NCI-H1436 treated with DMSO at 0.1 percent for 48 hours (cell line): ENCODE results near the gene KRT74.

Experiments used
- DNase-seq: peaks from one replicate; lab custom pipeline; 2025; lab: John Stamatoyannopoulos, UW

The KRT74 gene

DNA sequence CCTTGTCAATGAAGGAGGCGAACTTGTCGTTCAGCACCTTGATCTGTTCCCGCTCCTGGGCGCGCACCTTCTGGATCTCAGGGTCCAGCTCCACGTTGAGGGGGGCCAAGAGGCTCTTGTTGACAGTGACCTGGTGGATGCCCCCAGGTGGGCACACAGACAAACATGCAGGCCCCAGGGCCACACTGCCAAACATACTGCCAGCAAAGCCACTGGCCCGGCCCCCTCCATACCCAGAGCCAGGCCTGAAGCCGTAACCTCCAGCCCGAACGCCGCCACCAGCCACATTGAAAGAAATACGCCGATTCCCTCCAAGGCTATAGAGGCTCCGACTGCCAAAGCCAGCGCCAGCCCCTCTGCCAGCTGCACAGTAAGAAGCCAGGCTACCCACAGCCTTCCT is 337 bp downstream of the KRT74 start:
- no peak for DNase-seq

DNA sequence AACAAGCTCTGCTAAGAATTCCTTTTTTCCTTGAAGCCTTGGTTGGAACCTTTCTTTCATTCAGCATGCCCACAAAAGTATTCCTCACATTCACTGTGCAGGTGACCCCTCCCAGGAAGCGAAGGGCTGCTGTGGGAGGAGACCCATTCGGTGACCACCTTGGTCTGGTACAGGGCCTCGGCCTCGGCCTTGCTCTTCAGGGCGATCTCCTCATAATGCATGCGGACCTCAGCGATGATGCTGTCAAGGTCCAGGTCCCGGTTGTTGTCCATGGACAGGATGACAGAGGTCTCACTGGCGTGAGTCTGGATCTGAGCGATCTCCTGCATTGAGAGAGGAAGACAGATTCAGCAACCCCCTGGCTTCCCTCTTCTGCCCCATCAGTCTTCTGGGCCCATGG is 3.1 kb downstream of the KRT74 start:
- no peak for DNase-seq

DNA sequence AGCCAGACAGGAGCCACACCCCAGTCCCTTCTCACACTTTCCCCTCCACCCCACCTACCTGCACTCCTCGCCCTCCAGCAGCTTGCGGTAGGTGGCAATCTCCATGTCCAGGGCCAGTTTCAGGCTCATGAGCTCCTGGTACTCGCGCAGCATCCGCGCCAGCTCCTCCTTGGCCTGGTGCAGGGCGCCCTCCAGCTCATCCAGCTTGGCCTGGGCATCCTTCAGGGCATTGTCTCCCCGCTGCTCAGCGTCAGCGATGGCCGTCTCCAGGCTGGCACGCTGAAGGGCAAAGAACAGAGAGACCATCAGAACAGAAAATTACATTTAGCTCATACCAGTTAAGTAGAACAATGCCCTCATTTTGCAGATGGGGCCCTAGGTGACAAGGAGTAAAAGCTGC is 5.5 kb downstream of the KRT74 start:
- DNase-seq, result no peak

DNA sequence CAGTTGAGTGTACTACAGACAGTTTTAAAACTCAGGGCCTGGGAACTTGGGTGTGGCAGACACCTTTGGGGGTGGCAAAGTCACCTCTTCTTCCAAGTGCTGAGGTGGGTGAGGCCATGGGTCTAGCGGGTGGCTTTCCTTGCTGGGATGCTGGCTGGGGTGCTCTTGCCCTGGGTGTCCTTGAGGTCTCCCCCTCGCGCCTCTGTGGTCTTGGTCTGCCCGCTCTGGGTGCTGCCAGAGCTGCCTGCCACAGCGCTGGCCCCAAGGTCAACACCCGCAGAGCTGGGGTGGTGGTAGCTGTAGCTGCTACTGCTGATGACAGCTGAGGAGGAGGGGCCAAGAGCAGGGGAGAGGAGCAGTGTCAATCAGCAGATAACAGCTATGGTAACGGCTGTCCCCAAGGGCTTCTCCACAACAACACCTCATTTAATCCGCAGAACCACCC is 6.8 kb downstream of the KRT74 start:
- DNase-seq, result no peak

DNA sequence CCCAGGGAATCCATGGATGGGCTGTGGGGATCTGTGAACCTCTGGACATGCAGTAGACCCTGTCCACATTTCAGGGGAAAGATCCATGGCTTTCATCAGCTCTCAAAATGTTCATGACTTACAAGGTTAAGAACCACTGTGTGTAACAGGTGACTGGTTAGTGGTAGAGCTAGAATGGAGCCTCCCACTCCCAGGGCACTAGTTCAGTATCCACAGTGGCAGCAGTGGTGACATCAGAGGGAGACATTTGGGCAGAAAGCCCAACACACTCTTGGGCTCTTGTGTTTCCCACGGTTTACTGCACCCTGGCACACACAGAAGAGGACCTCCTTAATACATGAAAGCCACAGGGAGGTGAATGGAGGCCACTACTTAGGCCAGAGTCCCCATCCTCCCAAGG is 9.1 kb downstream of the KRT74 start:
- DNase-seq, result no peak

DNA sequence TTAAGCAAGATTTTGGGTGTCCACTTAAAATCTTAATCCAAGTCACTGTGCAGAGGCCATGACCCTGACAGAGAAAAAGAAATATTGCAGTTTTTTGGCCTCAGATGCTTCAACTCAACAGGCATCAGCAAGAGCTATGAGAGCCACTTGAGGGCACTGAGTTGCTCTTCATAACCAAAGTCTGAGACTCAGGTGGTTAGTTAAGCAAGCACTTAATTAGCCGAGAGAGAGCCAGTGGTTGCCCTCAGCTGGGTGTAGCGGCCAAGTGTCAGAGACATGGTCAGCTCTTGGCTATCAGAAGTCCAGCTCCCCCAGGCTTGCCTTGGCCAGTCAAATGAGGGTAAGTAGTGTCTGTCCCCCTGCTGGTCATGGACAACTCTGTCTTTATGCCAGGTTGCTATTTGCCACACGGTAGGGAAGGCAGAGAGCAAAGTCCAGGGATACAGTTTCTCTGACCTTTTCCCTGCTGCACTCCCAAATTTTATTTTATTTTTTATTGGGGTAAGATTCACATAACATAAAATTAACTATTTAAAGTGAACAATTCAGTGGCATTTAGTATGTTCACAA is 11.7 kb downstream of the KRT74 start:
- DNase-seq, result no peak

DNA sequence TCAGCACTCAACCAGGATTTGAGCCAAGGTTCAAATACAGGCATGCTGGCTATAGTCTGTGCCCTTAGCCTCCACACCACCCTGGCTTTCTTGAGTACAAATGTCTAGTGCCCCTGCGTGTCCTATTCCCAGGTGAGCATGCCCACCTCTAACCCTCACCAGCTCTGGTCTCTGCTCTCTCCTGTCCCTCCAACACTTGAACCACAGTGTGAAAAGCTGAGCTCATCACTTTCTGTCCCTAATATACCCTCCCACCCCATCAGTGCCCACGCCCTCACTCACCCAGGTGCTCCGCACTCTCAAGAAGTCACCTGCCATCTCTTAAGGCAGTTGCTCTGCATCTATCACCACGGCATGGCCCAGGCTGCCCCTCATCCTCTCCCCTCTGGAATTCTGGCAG is 13.7 kb downstream of the KRT74 start:
- DNase-seq, result no peak

DNA sequence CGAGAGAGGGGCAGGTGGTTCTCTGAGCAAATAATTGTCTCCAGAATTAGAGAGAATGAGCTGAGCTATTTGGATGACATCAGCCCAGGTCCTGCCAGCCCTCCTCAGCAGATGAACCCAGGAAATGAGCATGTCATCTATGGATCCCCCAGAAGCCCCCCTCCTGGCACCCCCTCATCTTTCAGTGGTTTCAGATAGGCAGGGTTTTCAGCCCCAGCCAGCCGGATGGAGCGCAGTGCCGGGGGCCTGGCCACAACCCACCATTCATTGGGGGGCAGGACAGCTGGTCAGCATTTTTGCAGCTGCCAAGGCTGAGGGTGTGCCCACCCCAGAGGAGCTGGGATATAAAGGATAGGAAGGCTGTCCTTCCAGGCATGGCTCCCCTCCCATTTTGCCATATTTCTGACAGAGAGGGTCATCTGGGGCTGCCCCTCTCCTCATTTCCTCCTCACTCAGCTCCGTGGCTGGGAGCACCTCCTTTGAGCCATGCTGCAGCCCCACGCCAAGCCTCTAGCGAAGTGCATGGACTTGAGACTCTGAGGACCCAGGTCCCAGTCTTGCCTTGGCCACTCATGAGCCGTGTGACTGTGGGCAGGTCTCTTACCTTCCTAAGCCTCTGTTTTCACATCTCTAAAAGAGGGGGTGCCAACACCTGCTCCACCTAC is 14.7 kb downstream of the KRT74 start:
- no peak for DNase-seq

DNA sequence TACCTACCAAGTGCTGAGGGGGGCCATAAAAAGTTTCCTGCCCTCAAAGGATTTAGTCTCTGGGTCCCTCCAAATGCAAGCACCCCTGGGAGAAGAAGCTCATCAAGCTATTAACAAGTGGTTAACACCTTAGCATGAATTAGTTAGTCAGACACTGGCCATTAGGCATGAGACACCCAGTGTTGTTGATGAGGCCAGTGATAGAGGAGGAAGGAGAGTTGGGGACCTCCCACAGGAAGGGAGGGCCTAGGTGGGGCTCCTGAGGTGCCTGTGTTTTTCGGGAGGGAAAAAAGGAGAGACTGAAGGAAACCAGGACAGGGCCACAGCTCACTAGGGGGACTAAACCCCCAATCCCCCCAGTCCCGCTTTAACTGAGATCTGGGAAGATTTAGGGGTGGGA is 16.2 kb downstream of the KRT74 start:
- no peak for DNase-seq

DNA sequence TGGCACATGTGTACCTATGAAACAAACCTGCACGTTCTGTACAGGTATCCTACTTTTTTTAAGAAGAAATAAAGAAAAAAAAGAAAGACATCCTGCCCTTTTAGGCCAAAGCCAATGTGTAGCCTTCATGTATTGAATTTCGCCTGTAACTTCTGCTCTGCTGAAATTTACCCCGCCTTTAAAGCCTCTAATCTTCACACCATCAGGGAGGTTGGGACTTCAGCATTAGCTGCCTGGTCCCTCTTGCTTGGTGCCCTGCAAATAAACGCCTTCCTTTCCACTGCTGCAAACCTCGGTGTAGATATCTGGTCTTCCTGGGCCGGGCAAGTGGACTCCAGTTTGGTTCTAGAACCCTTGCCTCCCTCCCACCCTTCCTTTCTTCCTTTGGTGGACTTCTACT is 18.1 kb downstream of the KRT74 start:
- DNase-seq, result no peak

DNA sequence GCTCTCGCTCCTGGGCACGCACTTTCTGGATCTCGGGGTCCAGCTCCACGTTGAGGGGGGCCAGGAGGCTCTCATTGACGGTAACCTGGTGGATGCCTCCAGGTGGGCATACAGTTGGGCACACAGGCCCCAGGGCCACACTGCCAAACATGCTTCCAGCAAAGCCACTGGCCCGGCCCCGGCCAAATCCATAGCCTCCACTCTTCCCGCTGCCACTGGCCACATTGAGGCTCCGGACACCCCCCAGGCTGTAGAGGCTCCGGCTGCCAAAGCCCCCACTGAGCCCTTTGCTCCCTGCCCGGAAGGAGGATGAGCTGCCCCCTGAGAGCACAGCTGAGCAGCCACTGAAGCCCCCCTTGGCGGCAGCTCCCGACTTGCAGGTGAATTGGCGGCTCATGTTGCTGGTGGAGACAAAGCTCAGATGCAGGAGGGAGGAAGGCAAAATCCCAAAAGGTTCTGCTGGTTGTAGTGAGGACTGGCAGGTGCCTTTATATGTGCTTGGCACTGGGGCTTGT is 20.9 kb downstream of the KRT74 start, which contains the start of gene KRT71:
Gene KRT71 (minus strand): TSS at position 465 of the 515 bp plus-strand sequence. CDS start 68 bp downstream, at position 397.
- no peak for DNase-seq

DNA sequence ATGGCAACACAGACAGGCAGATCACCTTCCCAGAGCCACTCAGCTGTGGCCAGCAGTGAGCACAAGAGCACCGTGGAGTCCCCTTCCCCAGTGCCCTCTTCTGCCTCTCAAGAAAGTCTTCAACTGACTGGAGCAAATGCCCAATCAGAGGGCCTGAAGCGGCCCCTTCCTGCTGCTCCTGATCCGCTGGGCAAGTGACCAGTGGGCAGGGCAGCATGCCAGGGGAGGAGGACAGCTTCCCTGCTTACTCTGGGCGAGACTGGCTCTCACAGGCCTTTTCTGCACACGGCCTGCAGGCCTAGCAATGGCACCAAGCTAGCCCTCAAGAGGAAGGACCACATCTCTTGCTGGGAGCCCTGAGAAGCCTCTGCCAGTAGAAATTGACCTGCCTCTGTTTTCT is 21.6 kb downstream of the KRT74 start:
- DNase-seq, result no peak

DNA sequence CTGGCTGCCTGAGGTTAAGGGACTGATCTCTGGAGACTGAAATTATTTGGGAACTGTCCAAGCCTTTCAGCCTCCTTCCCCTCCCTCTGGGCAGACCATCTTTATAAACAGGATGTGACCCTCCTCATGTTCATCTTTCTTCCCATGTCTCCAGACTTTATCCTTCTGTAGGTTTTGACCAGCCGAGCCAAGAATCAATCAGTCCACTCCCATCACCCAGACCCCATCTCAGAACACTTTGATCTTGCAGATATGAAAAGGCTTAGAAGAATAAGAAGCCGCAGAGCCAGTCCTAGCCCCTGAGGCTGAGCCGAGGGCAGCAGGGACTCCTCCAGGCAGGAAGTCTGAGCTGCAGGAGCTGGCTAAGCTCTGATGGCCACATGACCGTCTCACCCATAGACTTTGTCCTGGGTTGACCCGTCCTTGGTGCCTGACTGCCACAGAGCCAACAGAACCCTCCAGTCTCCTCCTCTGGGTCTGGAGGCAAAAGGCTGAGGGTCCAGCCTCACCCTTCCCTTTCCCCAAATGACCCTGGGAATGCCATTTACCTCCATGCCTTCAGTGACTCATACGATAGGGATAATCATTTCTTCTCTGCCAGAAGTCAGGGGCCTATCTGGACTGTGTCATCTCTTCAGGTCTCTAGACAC is 22.3 kb downstream of the KRT74 start:
- no peak for DNase-seq

DNA sequence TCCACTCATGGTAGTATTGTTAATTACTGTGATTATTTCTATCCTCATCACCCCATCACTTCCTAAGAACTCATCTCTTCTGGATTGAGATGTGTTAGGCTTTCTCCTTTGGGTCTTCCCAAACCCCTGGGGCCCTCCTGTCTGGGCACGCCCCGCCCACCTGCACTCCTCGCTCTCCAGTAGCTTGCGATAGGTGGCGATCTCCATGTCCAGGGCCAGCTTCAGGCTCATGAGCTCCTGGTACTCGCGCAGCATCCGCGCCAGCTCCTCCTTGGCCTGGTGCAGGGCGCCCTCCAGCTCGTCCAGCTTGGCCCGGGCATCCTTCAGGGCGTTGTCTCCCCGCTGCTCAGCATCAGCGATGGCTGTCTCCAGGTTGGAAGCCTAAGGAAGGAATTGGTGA is 27.5 kb downstream of the KRT74 start:
- no peak for DNase-seq

DNA sequence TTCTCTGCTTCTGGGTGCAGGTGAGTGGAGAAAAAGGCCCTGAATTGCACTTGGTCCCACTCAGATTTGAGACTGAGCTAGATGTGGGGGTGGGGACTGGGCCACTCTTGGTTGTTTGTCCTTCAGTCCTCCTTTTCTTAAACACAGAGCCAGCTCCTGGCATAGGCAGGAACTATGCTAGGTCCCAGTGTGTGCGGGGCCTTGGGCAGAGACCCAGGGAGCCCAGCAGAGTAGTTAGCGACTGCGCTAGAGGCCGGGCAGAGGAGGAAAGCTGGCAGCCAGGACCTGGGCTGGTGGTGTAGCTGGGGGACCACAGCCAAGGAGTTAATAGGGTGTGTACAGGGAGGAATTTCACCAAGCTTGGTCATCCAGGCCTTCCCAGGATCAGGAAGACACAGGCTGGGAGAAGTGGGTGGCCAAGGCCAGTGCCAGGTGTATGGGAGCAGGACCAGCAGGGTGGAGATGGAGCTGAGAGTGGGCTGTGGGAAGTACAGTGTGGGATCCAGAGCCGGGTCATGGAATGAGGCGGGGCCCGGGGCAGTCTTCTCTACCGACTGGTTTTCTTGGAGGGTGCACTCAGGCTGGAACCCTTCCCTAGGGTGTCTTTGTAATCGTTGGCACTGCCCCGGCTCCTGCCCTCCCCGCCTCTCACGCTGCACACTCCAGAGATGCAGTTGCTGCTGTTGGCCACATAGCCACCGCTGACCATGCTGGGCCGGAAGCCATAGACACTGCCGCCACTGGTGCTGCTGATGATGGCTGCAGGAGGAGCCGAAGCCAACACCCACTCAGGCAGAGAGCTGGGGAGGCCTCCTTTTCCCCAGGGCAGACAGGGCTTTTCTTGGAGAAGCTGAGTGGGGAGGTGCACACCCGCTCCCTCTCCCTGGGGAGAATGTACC is 29.4 kb downstream of the KRT74 start:
- no peak for DNase-seq

DNA sequence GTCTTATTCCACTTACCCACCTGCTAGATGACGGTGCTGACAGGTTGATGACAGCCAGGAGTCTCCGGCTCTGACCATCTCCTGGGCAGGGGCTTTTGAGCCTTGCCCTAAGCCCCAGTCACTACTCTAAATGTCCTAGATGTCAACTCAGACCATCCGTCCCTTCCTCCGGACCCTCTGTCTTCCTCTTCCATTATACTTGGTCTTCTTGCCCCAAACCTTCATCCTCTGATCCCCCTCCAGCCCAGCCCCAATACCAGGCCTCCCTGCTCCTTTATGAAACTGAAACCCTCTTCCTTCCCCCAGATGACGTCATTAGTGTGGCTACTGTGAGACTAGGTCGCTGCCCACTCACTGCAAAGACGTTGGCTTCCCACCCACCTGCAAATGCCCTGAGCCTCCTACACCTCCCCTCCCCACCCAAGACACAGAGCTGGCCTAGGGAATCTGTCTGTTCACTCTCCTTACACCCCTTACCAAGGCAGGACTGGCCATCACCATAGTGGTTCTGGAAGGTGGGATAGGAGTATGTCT is 30.8 kb downstream of the KRT74 start:
- DNase-seq, result no peak

DNA sequence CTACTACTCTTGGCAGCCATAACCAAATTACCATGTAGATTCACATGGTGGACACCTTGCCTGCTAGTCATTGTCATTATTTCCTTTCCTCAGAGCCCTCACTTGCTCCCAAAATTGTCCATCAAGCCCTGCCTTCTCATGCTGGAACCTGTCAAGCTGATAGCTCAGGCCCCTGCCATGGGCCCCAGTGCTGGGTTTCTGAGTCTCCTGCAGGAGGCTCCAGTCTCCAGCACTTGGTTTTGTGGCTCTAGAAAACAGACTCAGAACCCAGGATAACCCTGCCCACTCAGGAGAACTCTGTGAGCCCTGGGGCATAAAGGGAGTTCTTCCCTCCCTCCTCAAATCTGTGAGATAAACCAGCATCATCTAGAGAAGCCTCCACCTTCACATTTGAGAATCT is 31.5 kb downstream of the KRT74 start:
- DNase-seq, result no peak

DNA sequence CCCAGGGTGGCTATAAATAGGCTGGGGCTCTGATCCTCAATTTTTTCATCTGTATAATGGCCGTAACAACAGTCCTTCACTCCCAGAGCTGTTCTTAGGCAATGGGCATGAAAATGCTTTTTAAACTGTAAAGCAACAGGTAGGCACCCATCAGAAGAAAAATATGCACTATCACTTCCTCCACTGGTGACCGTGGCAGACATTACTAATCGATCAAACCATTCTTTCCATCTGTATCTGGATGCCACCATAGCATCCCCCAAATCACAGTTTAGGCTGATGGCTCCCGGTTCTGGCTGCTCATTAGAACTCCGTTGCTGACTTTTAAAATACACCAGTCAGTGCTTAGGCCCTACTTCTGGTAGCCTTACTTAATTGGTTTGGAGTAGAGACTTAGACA is 31.9 kb downstream of the KRT74 start:
- DNase-seq, result no peak

DNA sequence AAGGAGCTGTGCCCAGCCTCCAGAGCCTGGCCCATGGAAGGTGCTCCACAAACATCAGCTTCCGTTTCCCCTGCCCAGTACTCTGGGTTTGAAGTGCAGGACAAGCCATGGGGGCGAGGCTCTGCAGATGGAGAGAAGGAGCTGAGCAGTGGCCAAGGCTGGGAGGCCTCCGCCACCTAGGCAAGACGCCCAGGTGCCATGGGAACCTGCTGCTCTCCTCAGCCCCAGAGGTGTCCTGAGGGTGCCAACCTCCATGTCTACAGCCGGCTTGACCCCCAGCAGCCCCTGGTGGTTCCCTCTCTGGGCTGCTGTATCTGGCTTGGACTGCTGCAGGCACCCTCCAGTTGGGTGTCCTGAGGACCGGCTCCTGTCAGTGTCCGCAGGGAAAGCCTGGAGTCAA is 33.1 kb downstream of the KRT74 start:
- no peak for DNase-seq

DNA sequence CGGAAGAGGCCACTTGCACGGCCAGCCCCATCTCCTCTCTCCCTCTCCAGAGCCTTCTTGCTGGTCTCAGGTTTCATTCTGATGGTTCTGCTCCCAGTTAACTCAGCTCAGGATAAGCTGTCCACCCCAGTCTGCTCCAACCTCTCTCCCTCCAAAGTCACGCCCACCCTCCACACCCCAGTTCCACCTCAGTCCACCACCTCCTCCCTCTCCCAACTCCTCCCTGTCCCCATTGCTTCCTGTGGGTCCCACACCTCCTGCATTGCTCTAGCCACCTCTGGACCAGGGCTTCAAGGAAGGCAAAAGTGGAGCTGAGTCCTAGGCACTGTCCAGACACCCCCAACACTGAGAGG is 33.8 kb downstream of the KRT74 start:
- no peak for DNase-seq

DNA sequence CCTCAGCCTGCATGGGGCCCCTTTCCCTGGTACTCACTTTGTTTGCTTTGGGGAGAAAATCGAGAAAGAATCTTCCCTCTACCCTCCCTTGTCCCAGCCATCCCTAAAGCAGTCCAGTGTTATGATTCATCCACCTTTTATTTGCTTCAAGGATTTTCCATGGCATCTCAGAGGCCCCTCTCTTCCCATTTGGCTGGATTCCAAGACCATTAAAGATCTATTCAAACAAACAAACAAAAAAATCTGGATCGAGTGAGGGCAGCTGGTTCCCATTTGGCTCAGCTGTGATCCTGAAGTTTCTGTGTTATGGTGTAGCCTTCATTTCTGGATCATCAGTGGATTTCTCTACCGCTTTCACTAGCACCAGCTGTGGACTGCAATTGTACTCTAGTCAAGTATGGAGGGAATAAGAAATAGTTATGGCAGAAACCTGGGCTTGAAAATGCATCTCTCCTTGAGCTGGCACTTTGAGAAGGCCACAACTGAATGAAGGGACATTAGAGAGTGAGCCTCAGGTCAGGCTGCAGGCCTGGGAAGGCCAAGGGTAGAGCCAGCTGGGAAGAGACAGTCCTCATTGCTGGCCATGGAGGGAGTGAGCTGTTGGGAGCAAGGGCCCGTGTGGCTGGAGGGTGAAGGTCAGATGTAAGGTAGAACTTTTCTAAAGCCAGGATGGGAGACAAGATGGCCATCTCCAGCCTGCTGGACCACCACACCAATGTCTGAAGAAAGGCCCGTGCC is 34.4 kb downstream of the KRT74 start:
- no peak for DNase-seq

DNA sequence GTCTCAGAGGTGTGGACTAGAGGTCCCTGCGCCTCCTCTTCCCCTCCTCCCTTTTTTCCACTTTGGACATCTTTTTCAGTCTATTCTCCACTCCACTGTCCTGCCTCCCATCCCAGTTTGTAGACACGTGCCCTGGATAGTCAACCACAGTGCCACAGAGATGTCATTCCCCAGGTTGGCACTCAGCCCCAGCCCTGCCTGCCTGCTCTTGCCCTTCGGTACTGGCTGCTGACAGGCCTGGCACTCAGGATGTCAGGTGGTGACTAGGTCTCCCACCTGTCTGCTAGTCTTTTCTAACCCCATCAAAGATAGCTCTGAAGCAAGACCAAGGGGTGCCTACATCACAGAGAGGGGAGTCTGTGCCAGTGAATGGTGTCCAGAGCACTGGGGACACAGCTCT is 36.5 kb downstream of the KRT74 start:
- DNase-seq, result no peak
